Measurements from ENCODE around the gene SLC22A4. TPM values are rescaled to one million over a fixed set of nuclear protein-coding genes. Genes with fewer than 3 reads are reported as not detected.
A peak's percentile ranks its signal among the peaks of the same experiment; 100 is the strongest.

Gene SLC22A4
- total RNA-seq, 1 donor from 2014 or later = 1.6 TPM

- intact Hi-C loops (cut with DNase I) = loop anchor here (10.0 kb wide), 1 partner anchor 183 kb away; no protein-coding TSS in a partner anchor
- ATAC-seq (ENCODE audit: poor library complexity) = no peak
- DNase-seq = no peak
These were observed 83.5 kb downstream of the SLC22A4 start for GRCh38 chr5:132377738-132378137.

DNA sequence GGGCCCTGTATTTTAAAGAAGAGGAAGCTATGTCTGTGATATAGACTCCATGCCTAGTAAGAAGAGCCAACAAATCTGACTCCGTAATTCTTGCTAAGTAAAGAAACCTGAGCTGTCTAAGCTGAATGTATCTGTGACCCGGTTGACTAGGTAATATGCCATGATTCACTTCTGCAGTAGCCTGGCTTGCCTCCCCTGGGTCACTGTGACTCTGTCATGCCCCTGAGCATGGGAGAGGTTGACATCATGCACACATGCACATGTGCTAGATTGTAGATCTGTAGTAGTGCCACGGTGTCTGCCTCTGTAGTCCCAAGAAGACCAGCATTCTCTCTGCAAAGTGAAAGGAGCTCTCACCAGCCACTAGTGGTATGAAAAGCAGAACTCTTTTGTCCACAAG lies 84.4 kb downstream of the SLC22A4 start:
- intact Hi-C loops (cut with DNase I) = loop anchor here (10.0 kb wide), 1 partner anchor 184 kb away; no protein-coding TSS in a partner anchor
- DNase-seq (no peak), ATAC-seq (ENCODE audit: poor library complexity) (no peak)

- DNase-seq (no peak), ATAC-seq (ENCODE audit: poor library complexity) (no peak)
- intact Hi-C loops (cut with DNase I) = loop anchor here (10.0 kb wide), 1 partner anchor 435 kb away; the partner anchor contains the start of gene SOWAHA
These were observed 85.9 kb downstream of the SLC22A4 start for GRCh38 chr5:132380047-132380446.

GRCh38 chr5:132380741-132381140 lies 86.5 kb downstream of the SLC22A4 start:
- no peak for DNase-seq
- intact Hi-C loops (cut with DNase I) = loop anchor here (10.0 kb wide), 1 partner anchor 434 kb away; the partner anchor contains the start of gene SOWAHA
- no peak for ATAC-seq (ENCODE audit: poor library complexity)

DNA sequence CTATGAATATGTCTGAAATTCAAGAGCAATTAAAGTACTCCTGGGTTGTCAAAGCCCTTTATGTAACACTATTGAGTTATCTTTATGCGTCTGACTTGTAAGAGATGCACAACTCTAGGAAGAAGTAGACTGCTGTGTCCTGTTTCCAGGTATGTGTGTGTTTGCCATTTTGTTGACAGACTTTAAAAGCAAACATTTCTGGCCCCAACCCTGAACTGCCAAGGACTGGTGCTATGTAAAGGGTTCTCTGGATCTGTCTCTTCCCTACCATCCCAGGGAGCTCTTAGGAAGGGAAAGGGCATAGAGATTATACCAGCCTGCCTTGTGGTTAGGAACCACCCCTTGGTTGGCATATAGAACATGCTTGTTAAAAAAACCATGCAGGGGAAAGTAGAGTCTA lies 87.4 kb downstream of the SLC22A4 start:
- intact Hi-C loops (cut with DNase I) = loop anchor here (10.0 kb wide), 1 partner anchor 433 kb away; the partner anchor contains the start of gene SOWAHA
- DNase-seq (no peak), ATAC-seq (ENCODE audit: poor library complexity) (no peak)

- intact Hi-C loops (cut with DNase I) = loop anchor here (10.0 kb wide), 1 partner anchor 432 kb away; the partner anchor contains the start of gene SOWAHA
- DNase-seq (no peak), ATAC-seq (ENCODE audit: poor library complexity) (no peak)
These were observed 89.1 kb downstream of the SLC22A4 start for GRCh38 chr5:132383261-132383660.

DNA sequence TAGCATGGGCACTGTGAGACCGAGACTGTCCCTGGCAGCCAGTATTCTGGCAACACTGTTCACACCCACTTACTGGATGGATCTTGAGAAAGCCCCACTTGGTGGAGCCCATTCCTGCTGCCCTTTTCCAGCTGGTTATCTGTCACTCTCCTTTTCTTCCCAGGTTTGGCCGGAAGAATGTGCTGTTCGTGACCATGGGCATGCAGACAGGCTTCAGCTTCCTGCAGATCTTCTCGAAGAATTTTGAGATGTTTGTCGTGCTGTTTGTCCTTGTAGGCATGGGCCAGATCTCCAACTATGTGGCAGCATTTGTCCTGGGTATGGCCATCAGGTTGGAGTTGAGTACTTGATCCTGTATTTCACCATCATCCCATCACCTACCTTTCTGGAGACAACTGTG lies 89.8 kb downstream of the SLC22A4 start:
- DNase-seq (no peak), ATAC-seq (ENCODE audit: poor library complexity) (no peak)
- intact Hi-C loops (cut with DNase I) = loop anchor here (10.0 kb wide), 1 partner anchor 431 kb away; the partner anchor contains the start of gene SOWAHA

GRCh38 chr5:132384506-132385050 lies 90.4 kb downstream of the SLC22A4 start:
- DNase-seq = no peak
- ATAC-seq (ENCODE audit: poor library complexity) = peak; percentile 5
- intact Hi-C loops (cut with DNase I) = loop anchor here (10.0 kb wide), 1 partner anchor 430 kb away; the partner anchor contains the start of gene SOWAHA

- ATAC-seq (ENCODE audit: poor library complexity) (peak; percentile 68), DNase-seq (no peak)
- intact Hi-C loops (cut with DNase I) = loop anchor here (1.0 to 10.0 kb wide), 2 partner anchors 113 to 429 kb away; partner anchors contain the start of gene SOWAHA
These were observed 91.3 kb downstream of the SLC22A4 start for GRCh38 chr5:132385326-132386105.

GRCh38 chr5:132386644-132387286 lies 92.6 kb downstream of the SLC22A4 start:
- intact Hi-C loops (cut with DNase I) = loop anchor here (1.0 to 10.0 kb wide), 2 partner anchors 112 to 428 kb away; partner anchors contain the start of gene SOWAHA
- ATAC-seq (ENCODE audit: poor library complexity) (peak; percentile 86), DNase-seq (peak; percentile 84)

- no peak for DNase-seq
These were observed 93.5 kb downstream of the SLC22A4 start for GRCh38 chr5:132387640-132388117.

GRCh38 chr5:132388244-132389050 lies 94.3 kb downstream of the SLC22A4 start:
- DNase-seq (no peak), ATAC-seq (ENCODE audit: poor library complexity) (no peak)
- intact Hi-C loops (cut with DNase I) = loop anchor here (10.0 kb wide), 1 partner anchor 426 kb away; the partner anchor contains the start of gene SOWAHA

More at GRCh38 chr5:132387640-132388117, 93.5 kb downstream of the SLC22A4 start:
- ATAC-seq (ENCODE audit: poor library complexity) = peak; percentile 78
- intact Hi-C loops (cut with DNase I) = loop anchor here (10.0 kb wide), 1 partner anchor 427 kb away; the partner anchor contains the start of gene SOWAHA

- ATAC-seq (ENCODE audit: poor library complexity) (no peak), DNase-seq (no peak)
- intact Hi-C loops (cut with DNase I) = loop anchor here (10.0 kb wide), 1 partner anchor 426 kb away; the partner anchor contains the start of gene SOWAHA
These were observed 94.8 kb downstream of the SLC22A4 start for GRCh38 chr5:132389051-132389331.

GRCh38 chr5:132389585-132390286 lies 95.5 kb downstream of the SLC22A4 start:
- intact Hi-C loops (cut with DNase I) = loop anchor here (10.0 kb wide), 1 partner anchor 425 kb away; the partner anchor contains the start of gene SOWAHA
- ATAC-seq (ENCODE audit: poor library complexity) (no peak), DNase-seq (no peak)

- DNase-seq (no peak), ATAC-seq (ENCODE audit: poor library complexity) (no peak)
- intact Hi-C loops (cut with DNase I) = no loop called here
These were observed 97.1 kb downstream of the SLC22A4 start for GRCh38 chr5:132391247-132391646.

- no peak for DNase-seq
- intact Hi-C loops (cut with DNase I) = no loop called here
- no peak for ATAC-seq (ENCODE audit: poor library complexity)
These were observed 97.7 kb downstream of the SLC22A4 start for GRCh38 chr5:132391870-132392269.

DNA sequence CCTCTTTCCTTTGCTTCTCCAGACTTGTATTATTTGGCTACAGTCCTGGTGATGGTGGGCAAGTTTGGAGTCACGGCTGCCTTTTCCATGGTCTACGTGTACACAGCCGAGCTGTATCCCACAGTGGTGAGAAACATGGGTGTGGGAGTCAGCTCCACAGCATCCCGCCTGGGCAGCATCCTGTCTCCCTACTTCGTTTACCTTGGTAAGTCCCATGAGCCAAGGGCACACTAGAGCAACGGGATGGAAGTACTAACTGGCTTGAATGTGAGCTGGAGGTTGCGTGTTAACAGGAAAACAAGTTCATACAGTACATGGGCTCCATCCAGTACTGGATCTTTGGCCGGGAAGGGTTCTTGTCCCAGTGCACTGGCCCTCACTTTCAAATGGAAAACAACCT lies 98.2 kb downstream of the SLC22A4 start:
- intact Hi-C loops (cut with DNase I) = no loop called here
- ATAC-seq (ENCODE audit: poor library complexity) = no peak
- DNase-seq = no peak
